HCT116 (cell line): ENCODE measurements around the gene EIF4G3. TPM values are rescaled to one million over a fixed set of nuclear protein-coding genes. Genes with fewer than 3 reads are reported as not detected.

Experiments
- ATAC-seq: fragments of 200-7000 bp; cut with Tn5 transposase; 2 replicates; pipeline ENCODE4 v1.9.1; 2020; ENCODE audit warnings: mild to moderate bottlenecking, moderate library complexity
- BruUV-seq: library from RNA; stranded (reverse); fragments of 400-500 nt; replicated peaks from 2 replicates; lab custom pipeline; 2021; lab: Mats Ljungman, UMichigan
- CTCF ChIA-PET: fragments of 300-600 bp; sonication (Branson Sonifier 250); formaldehyde crosslinking; loops from one replicate; lab custom pipeline; 2021; ENCODE audit warnings: antibody characterized with exemption; lab: Charles Lee
- POLR2A ChIA-PET: fragments of 300-600, 350-600 bp; sonication (Branson Sonifier 250); formaldehyde crosslinking; loops from one replicate; lab custom pipeline; 2021; ENCODE audit warnings: antibody characterized with exemption; lab: Charles Lee
- RAD21 ChIA-PET, 2 experiments: fragments of 300-600 bp; sonication (Branson Sonifier 250); formaldehyde crosslinking; loops; one replicate each; lab custom pipeline; 2023; ENCODE audit warnings: low total read pairs in 2 of 2; ENCODE audit not compliant: uncharacterized antibody in 2 of 2, unreplicated experiment in 2 of 2, low non-redundant PET in 1 of 2; lab: Charles Lee
- DNase-seq: peaks from one replicate; pipeline ENCODE4 v3.0.0-alpha.2; 2010; ENCODE audit warnings: low read depth, low spot score
- H2AFZ ChIP-seq: fragments of 200-600 bp; shearing (Covaris generic), sonication (generic); 2 replicates; pipeline ENCODE4 v1.6.1; 2017; ENCODE audit warnings: low read depth, mixed run types, mixed read lengths, antibody characterized with exemption, low read length; ENCODE audit not compliant: poor library complexity, severe bottlenecking
- H3K27ac ChIP-seq: 2 replicates; pipeline ENCODE4 v1.5.1; 2012; ENCODE audit warnings: low read depth, low read length
- H3K27me3 ChIP-seq: fragments of 200-600 bp; sonication (generic); 2 replicates; pipeline ENCODE4 v1.6.1; 2016; ENCODE audit warnings: mixed run types, low read length, mixed read lengths; ENCODE audit not compliant: insufficient read depth
- H3K36me3 ChIP-seq, 2 experiments: fragments of 200-500 bp in 1 of 2; fragments of 200-600 bp in 1 of 2; sonication (Bioruptor generic) in 1 of 2; sonication (generic) in 1 of 2; 2 replicates each; pipeline versions ENCODE4 v1.5.1 to v1.6.1; 2014 to 2016; ENCODE audit warnings: low read length in 2 of 2, inconsistent platforms in 1 of 2, mixed read lengths in 1 of 2, mixed run types in 1 of 2; ENCODE audit not compliant: insufficient read depth in 2 of 2, control insufficient read depth in 1 of 2
- H3K4me1 ChIP-seq, 2 experiments: fragments of 200-600 bp in 1 of 2; sonication (generic) in 1 of 2; 2 replicates each; pipeline versions ENCODE4 v1.5.1 to v1.6.1; 2012 to 2017; ENCODE audit warnings: low read length in 2 of 2, inconsistent platforms in 1 of 2, mild to moderate bottlenecking in 1 of 2, mixed read lengths in 1 of 2, mixed run types in 1 of 2, moderate library complexity in 1 of 2; ENCODE audit not compliant: insufficient read depth in 2 of 2, control insufficient read depth in 1 of 2
- H3K4me2 ChIP-seq: fragments of 200-600 bp; sonication (generic); 2 replicates; pipeline ENCODE4 v1.6.1; 2017; ENCODE audit warnings: mixed run types, low read length, mixed read lengths
- H3K4me3 ChIP-seq, 2 experiments: fragments of 200-600 bp in 1 of 2; sonication (generic) in 1 of 2; replicated peaks in 1 of 2; 2 replicates each; pipeline ENCODE4 v1.5.1; 2011 to 2016; ENCODE audit warnings: low read length in 2 of 2, control low read depth in 1 of 2, low read depth in 1 of 2, mild to moderate bottlenecking in 1 of 2, mixed read lengths in 1 of 2, mixed run types in 1 of 2
- H3K79me2 ChIP-seq: fragments of 200-600 bp; sonication (generic); 2 replicates; pipeline ENCODE4 v1.6.1; 2017; ENCODE audit warnings: mild to moderate bottlenecking, mixed run types, low read length, moderate library complexity, mixed read lengths; ENCODE audit not compliant: insufficient read depth
- H3K9ac ChIP-seq: fragments of 200-600 bp; sonication (generic); 2 replicates; pipeline ENCODE4 v1.6.1; 2016; ENCODE audit warnings: low read length, mixed read lengths
- H3K9me2 ChIP-seq: fragments of 200-600 bp; sonication (generic), shearing (Covaris generic); 2 replicates; pipeline ENCODE4 v1.6.1; 2017; ENCODE audit warnings: mixed run types, mild to moderate bottlenecking, moderate library complexity; ENCODE audit not compliant: insufficient read depth
- H3K9me3 ChIP-seq, 2 experiments: fragments of 200-500 bp in 1 of 2; fragments of 200-600 bp in 1 of 2; sonication (Bioruptor generic) in 1 of 2; sonication (generic) in 1 of 2; 2 replicates each; pipeline ENCODE4 v1.6.1; 2014 to 2017; ENCODE audit warnings: low read length in 2 of 2, mixed read lengths in 2 of 2, inconsistent platforms in 1 of 2, low read depth in 1 of 2, mild to moderate bottlenecking in 1 of 2, mixed run types in 1 of 2, moderate library complexity in 1 of 2; ENCODE audit not compliant: control insufficient read depth in 1 of 2, insufficient read depth in 1 of 2
- H4K20me1 ChIP-seq: fragments of 200-600 bp; sonication (generic), shearing (Covaris generic); 2 replicates; pipeline ENCODE4 v1.6.1; 2017; ENCODE audit warnings: mixed run types, mild to moderate bottlenecking, moderate library complexity; ENCODE audit not compliant: insufficient read depth
- ATF3 ChIP-seq: IDR thresholded peaks from 2 replicates; pipeline ENCODE4 v1.6.1; 2012
- CTCF ChIP-seq, 3 experiments: fragments of 200-600 bp in 1 of 3; sonication (generic) in 1 of 3; IDR thresholded peaks in 2 of 3; conservative IDR thresholded peaks in 1 of 3; 2 replicates each; pipeline ENCODE4 v1.5.1; 2012 to 2017; ENCODE audit warnings: low read depth in 2 of 3, low read length in 2 of 3, antibody characterized with exemption in 1 of 3, borderline replicate concordance in 1 of 3, control low read depth in 1 of 3, mild to moderate bottlenecking in 1 of 3, mixed read lengths in 1 of 3, mixed run types in 1 of 3, moderate library complexity in 1 of 3; ENCODE audit not compliant: insufficient read depth in 1 of 3
- EGR1 ChIP-seq: IDR thresholded peaks from 2 replicates; pipeline ENCODE4 v1.6.1; 2012; ENCODE audit warnings: low read depth
- ELF1 ChIP-seq: IDR thresholded peaks from 2 replicates; pipeline ENCODE4 v1.6.1; 2012; ENCODE audit warnings: low read depth, borderline replicate concordance
- FOSL1 ChIP-seq: IDR thresholded peaks from 2 replicates; pipeline ENCODE4 v1.6.1; 2012; ENCODE audit warnings: low read depth
- MAX ChIP-seq: IDR thresholded peaks from 2 replicates; pipeline ENCODE4 v1.6.1; 2012
- POLR2A ChIP-seq: IDR thresholded peaks from 2 replicates; pipeline ENCODE4 v1.7.0; 2011; ENCODE audit warnings: borderline replicate concordance; ENCODE audit not compliant: insufficient read depth, insufficient read length; ENCODE audit errors: extremely low read depth
- SIN3A ChIP-seq: IDR thresholded peaks from 2 replicates; pipeline ENCODE4 v1.6.1; 2012; ENCODE audit warnings: low read depth
- SRF ChIP-seq: IDR thresholded peaks from 2 replicates; pipeline ENCODE4 v1.6.1; 2012; ENCODE audit warnings: low read depth
- YY1 ChIP-seq: IDR thresholded peaks from 2 replicates; pipeline ENCODE4 v1.6.1; 2011; ENCODE audit warnings: low read length, low read depth, moderate library complexity, mild to moderate bottlenecking; ENCODE audit not compliant: insufficient replicate concordance; ENCODE audit errors: extremely low read depth
- ZBTB33 ChIP-seq: IDR thresholded peaks from 2 replicates; pipeline ENCODE4 v1.6.1; 2011; ENCODE audit warnings: mild to moderate bottlenecking, low read length, moderate library complexity; ENCODE audit not compliant: insufficient replicate concordance; ENCODE audit errors: extremely low read depth
- ZFX ChIP-seq: fragments of 450-650 bp; IDR thresholded peaks from 2 replicates; pipeline ENCODE4 v1.6.1; 2017
- intact Hi-C: fragments of 100-400 bp; cut with micrococcal nuclease; formaldehyde crosslinking; loops from 2 replicates; pipeline ENCODE4 v1.10.0; 2022
- total RNA-seq: library from RNA; stranded (reverse); gene quantifications from one replicate; pipeline ENCODE4 v1.2.1, GENCODE V29; 2021; ENCODE audit not compliant: unreplicated experiment

Gene EIF4G3
- total RNA-seq, 1 experiment from 2014 or later: 40.1 TPM

GRCh38 chr1:21114431-21114830, 62.3 kb downstream of the EIF4G3 start:
- no peak for TF ChIP-seq FOSL1
- TF ChIP-seq SRF: no peak
- TF ChIP-seq ATF3: no peak
- no peak for TF ChIP-seq POLR2A
- no peak for TF ChIP-seq SIN3A
- TF ChIP-seq CTCF (IDR thresholded peaks at IDR 0.05 in 2 of 3, conservative IDR thresholded peaks at IDR 0.05 in 1 of 3; ENCODE audit: borderline replicate concordance in 1 of 3, insufficient read depth in 1 of 3, low read depth in 2 of 3, low read length in 2 of 3): no peak
- ChIA-PET CTCF (no interaction called here), RAD21 (no interaction called here), POLR2A (no interaction called here)
- BruUV-seq: no TSS peak
- intact Hi-C loops: no loop called here
- Histone ChIP-seq H3K27ac (no peak overlapping the region), H3K79me2 (no peaks in the 10 kb centered on the region), H3K4me3 (no peak overlapping the region), H3K36me3 (no peaks in the 10 kb centered on the region), H3K4me1 (no peaks in the 10 kb centered on the region), H3K9ac (no peak overlapping the region), H3K4me2 (no peak overlapping the region), H3K9me2 (no peaks in the 10 kb centered on the region), H4K20me1 (no peaks in the 10 kb centered on the region), H2AFZ (no peak overlapping the region), H3K9me3 (no peaks in the 10 kb centered on the region), H3K27me3 (no peaks in the 10 kb centered on the region)
- no peak for ATAC-seq
- DNase-seq: no peak

- no peak overlapping the region for H3K27ac ChIP-seq
- ChIA-PET RAD21 (no interaction called here), POLR2A (no interaction called here), CTCF (no interaction called here)
- H3K9me3 ChIP-seq: no peaks in the 10 kb centered on the region
- no peaks in the 10 kb centered on the region for H3K27me3 ChIP-seq
- H3K9me2 ChIP-seq: no peaks in the 10 kb centered on the region
- TF ChIP-seq ZFX: no peak
- TF ChIP-seq ELF1: no peak
- no peak for TF ChIP-seq ZBTB33
- no peak for TF ChIP-seq SIN3A
- TF ChIP-seq MAX: no peak
- TF ChIP-seq EGR1: no peak
- no peak for TF ChIP-seq YY1
- no peaks in the 10 kb centered on the region for H3K4me1 ChIP-seq
- H3K4me3 ChIP-seq: no peak overlapping the region
- DNase-seq: no peak
- ATAC-seq: no peak
- no peaks in the 10 kb centered on the region for H3K79me2 ChIP-seq
- no peak overlapping the region for H3K9ac ChIP-seq
- BruUV-seq: no TSS peak
- intact Hi-C loops: no loop called here
- no peak overlapping the region for H2AFZ ChIP-seq
- H4K20me1 ChIP-seq: no peaks in the 10 kb centered on the region
- H3K4me2 ChIP-seq: no peak overlapping the region
- H3K36me3 ChIP-seq: no peaks in the 10 kb centered on the region
Measured at GRCh38 chr1:21110163-21110562, 66.5 kb downstream of the EIF4G3 start.
